HG03045 (cell line): ENCODE measurements around the gene MLF2.

Source experiments
- ATAC-seq: cut with Tn5 transposase; IDR thresholded peaks from one replicate; pipeline ENCODE4 v1.9.1; 2021; ENCODE audit warnings: mild to moderate bottlenecking, moderate library complexity; ENCODE audit not compliant: unreplicated experiment

Gene MLF2

GRCh38 chr12:6698352-6699046 lies 54.4 kb downstream of the MLF2 start:
- no peak for ATAC-seq
